Gastroesophageal sphincter (tissue), 4 donors: ENCODE measurements around the gene GRID1. TPM values are rescaled to one million over a fixed set of nuclear protein-coding genes. Genes with fewer than 3 reads are reported as not detected.

ENCODE experiments used
- ATAC-seq: fragments of 150-250 bp; one replicate; pipeline ENCODE4 v1.9.1; 2016; ENCODE audit warnings: mild to moderate bottlenecking, moderate library complexity
- H3K27ac ChIP-seq, 4 donors: fragments of 200-600 bp; sonication (generic) in 3 of 4; 1 replicate in 3 of 4; 2 replicates in 1 of 4; pipeline ENCODE4 v1.5.1; 2016 to 2019
- H3K27me3 ChIP-seq: fragments of 200-600 bp; sonication (generic); one replicate; pipeline ENCODE4 v1.5.1; 2019
- H3K36me3 ChIP-seq, 2 donors: fragments of 200-600 bp; sonication (generic); one replicate each; pipeline ENCODE4 v1.5.1; 2019; ENCODE audit warnings: control low read depth in 1 of 2
- H3K4me1 ChIP-seq, 3 donors: fragments of 200-600 bp; sonication (generic); 1 replicate in 2 of 3; 2 replicates in 1 of 3; pipeline ENCODE4 v1.5.1; 2016 to 2019; ENCODE audit warnings: control low read depth in 2 of 3
- H3K4me3 ChIP-seq, 2 donors: fragments of 200-600 bp; sonication (generic); one replicate each; pipeline ENCODE4 v1.5.1; 2019; ENCODE audit warnings: mild to moderate bottlenecking in 1 of 2, moderate library complexity in 1 of 2
- H3K9me3 ChIP-seq, 3 donors: fragments of 200-600 bp; sonication (generic); one replicate each; pipeline ENCODE4 v1.5.1; 2017 to 2019; ENCODE audit warnings: control low read depth in 2 of 3
- CTCF ChIP-seq, 4 experiments: fragments of 200-600 bp in 2 of 4; fragments of 450-650 bp in 2 of 4; sonication (generic) in 1 of 4; IDR thresholded peaks; one replicate each; pipeline ENCODE4 v1.5.1; 2017 to 2019; ENCODE audit warnings: antibody characterized with exemption in 4 of 4, mild to moderate bottlenecking in 2 of 4, moderate library complexity in 2 of 4
- EP300 ChIP-seq: sonication (generic); formaldehyde crosslinking; IDR thresholded peaks from one replicate; pipeline ENCODE4 v1.6.1; 2017; ENCODE audit warnings: antibody characterized with exemption, mild to moderate bottlenecking
- POLR2A ChIP-seq, 2 donors: fragments of 450-650 bp; IDR thresholded peaks; one replicate each; pipeline ENCODE4 v1.6.1; 2017; ENCODE audit warnings: antibody characterized with exemption in 2 of 2, mild to moderate bottlenecking in 2 of 2, moderate library complexity in 1 of 2
- POLR2AphosphoS5 ChIP-seq: sonication (generic); formaldehyde crosslinking; IDR thresholded peaks from one replicate; pipeline ENCODE4 v1.6.1; 2017; ENCODE audit warnings: antibody characterized with exemption
- WGBS, 2 donors: methylation state at CpG; one replicate each; pipeline ENCODE4 v1.1.5; 2018; ENCODE audit warnings: low coverage in 1 of 2; 5-methylcytosine and 5-hydroxymethylcytosine counted together
- total RNA-seq, 4 donors: library from RNA; depleted of rRNA; stranded (reverse); fragments of >200 nt; gene quantifications; one replicate each; pipeline ENCODE4 v1.1.0, GENCODE V29; 2016

Gene GRID1
- total RNA-seq, 4 donors from 2014 or later, result 1.2 to 2.7 (median 1.7) TPM

- Histone ChIP-seq H3K27me3 (no peaks in the 10 kb centered on the region), H3K9me3 (no peaks in the 10 kb centered on the region), H3K4me3 (no peak overlapping the region), H3K4me1 (no peaks in the 10 kb centered on the region), H3K27ac (no peak overlapping the region), H3K36me3 (no peaks in the 10 kb centered on the region)
- no peak for ATAC-seq
- WGBS, 2 donors, result 53 to 54% methylated on average over 2 of the region's 2 CpGs
- TF ChIP-seq POLR2A (IDR thresholded peaks at IDR 0.05) (no peak), EP300 (no peak)
Observed at GRCh38 chr10:86030312-86030711, 336.3 kb downstream of the GRID1 start.

- Histone ChIP-seq H3K36me3 (no peaks in the 10 kb centered on the region), H3K9me3 (no peaks in the 10 kb centered on the region), H3K4me3 (no peak overlapping the region), H3K27ac (no peak overlapping the region), H3K4me1 (no peaks in the 10 kb centered on the region), H3K27me3 (no peaks in the 10 kb centered on the region)
- no peak for TF ChIP-seq EP300
- TF ChIP-seq POLR2A (IDR thresholded peaks at IDR 0.05), result no peak
- ATAC-seq, result no peak
- 75 to 85% methylated on average over 2 of the region's 2 CpGs for WGBS, 2 donors
Observed at GRCh38 chr10:86027346-86027745, 339.2 kb downstream of the GRID1 start.

- WGBS, 2 donors, result 63 to 79% methylated on average over 2 to 3 of the region's 3 CpGs
Observed at GRCh38 chr10:86025509-86025908, 341.1 kb downstream of the GRID1 start.

GRCh38 chr10:86024281-86025041, 342.1 kb downstream of the GRID1 start:
- no peak for ATAC-seq
- no peak overlapping the region for H3K27ac ChIP-seq
- TF ChIP-seq POLR2AphosphoS5, result no peak
- no peak for TF ChIP-seq CTCF (IDR thresholded peaks at IDR 0.05)
- no peak for TF ChIP-seq POLR2A (IDR thresholded peaks at IDR 0.05)
- no peak for TF ChIP-seq EP300
- H3K4me1 ChIP-seq, result peaks cover 0 to 7% (median 0%) of the 10 kb centered on the region in 3 donors
- no peaks in the 10 kb centered on the region for H3K36me3 ChIP-seq
- no peaks in the 10 kb centered on the region for H3K9me3 ChIP-seq
- WGBS, 2 donors, result 17 to 70% methylated on average over 3 to 6 of the region's 8 CpGs
- no peak overlapping the region for H3K4me3 ChIP-seq
- H3K27me3 ChIP-seq, result no peaks in the 10 kb centered on the region

More at GRCh38 chr10:86025509-86025908, 341.1 kb downstream of the GRID1 start:
- Histone ChIP-seq H3K4me1 (no peaks in the 10 kb centered on the region), H3K9me3 (no peaks in the 10 kb centered on the region), H3K27me3 (no peaks in the 10 kb centered on the region), H3K36me3 (no peaks in the 10 kb centered on the region), H3K27ac (no peak overlapping the region), H3K4me3 (no peak overlapping the region)
- no peak for TF ChIP-seq CTCF (IDR thresholded peaks at IDR 0.05)
- no peak for TF ChIP-seq POLR2A (IDR thresholded peaks at IDR 0.05)
- no peak for TF ChIP-seq EP300
- TF ChIP-seq POLR2AphosphoS5, result no peak
- ATAC-seq, result no peak

GRCh38 chr10:86023931-86024280, 342.7 kb downstream of the GRID1 start:
- TF ChIP-seq POLR2A (IDR thresholded peaks at IDR 0.05), result no peak
- no peak for TF ChIP-seq POLR2AphosphoS5
- no peak for TF ChIP-seq EP300
- no peak for TF ChIP-seq CTCF (IDR thresholded peaks at IDR 0.05)
- H3K36me3 ChIP-seq, result no peaks in the 10 kb centered on the region
- H3K4me1 ChIP-seq, result peaks cover 0 to 7% (median 0%) of the 10 kb centered on the region in 3 donors
- no peaks in the 10 kb centered on the region for H3K9me3 ChIP-seq
- no peak overlapping the region for H3K4me3 ChIP-seq
- ATAC-seq, result no peak
- H3K27me3 ChIP-seq, result no peaks in the 10 kb centered on the region
- 63 to 73% methylated on average over 3 of the region's 4 CpGs for WGBS, 2 donors
- H3K27ac ChIP-seq, result no peak overlapping the region

- no peaks in the 10 kb centered on the region for H3K9me3 ChIP-seq
- WGBS, 2 donors, result 83 to 100% methylated on average over 1 to 3 of the region's 3 CpGs
- no peak overlapping the region for H3K27ac ChIP-seq
- H3K4me1 ChIP-seq, result peaks cover 0 to 7% (median 0%) of the 10 kb centered on the region in 3 donors
- H3K27me3 ChIP-seq, result no peaks in the 10 kb centered on the region
- H3K4me3 ChIP-seq, result no peak overlapping the region
- ATAC-seq, result no peak
- TF ChIP-seq POLR2A (IDR thresholded peaks at IDR 0.05) (no peak), EP300 (no peak), POLR2AphosphoS5 (no peak), CTCF (IDR thresholded peaks at IDR 0.05) (no peak)
- no peaks in the 10 kb centered on the region for H3K36me3 ChIP-seq
Observed at GRCh38 chr10:86023336-86023735, 343.3 kb downstream of the GRID1 start.
